Superior temporal gyrus (tissue), 1 donor: Measurements from ENCODE around the gene ST14.

Experiments
- DNase-seq: peaks from one replicate; pipeline ENCODE4 v3.0.0-alpha.2; 2016; ENCODE audit errors: extremely low spot score

The ST14 gene

DNA sequence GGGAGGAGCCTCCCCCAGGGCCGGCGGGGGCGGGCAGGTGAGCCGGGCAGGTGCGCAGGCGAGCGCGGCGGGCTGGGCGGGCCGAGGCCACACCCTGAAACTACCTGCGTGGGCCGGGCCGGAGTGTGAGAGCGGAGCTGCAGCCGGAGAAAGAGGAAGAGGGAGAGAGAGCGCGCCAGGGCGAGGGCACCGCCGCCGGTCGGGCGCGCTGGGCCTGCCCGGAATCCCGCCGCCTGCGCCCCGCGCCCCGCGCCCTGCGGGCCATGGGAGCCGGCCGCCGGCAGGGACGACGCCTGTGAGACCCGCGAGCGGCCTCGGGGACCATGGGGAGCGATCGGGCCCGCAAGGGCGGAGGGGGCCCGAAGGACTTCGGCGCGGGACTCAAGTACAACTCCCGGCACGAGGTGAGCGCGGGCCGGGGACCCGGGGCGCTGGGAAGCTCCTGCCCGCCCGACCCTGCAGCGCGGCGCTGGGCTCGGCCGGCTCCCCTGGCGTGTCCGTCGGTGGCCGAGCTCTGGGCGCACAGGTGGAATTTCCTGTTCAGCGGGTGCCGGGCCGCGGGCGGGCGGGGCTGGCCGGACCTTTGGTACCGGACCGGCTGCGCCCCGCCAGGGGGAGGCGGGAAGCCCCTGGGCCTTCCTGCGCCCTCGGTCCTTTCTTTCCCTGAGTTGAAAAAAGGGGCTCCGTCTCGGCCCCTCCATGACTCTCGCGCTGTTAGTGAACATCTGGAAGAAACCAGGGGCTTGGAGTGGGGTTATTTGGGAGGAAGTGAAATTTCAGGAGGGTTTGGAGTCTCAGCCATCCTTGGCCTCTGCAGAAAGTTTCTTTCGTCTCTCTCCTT, at the start of gene ST14:
Gene ST14 (plus strand): TSS at position 126 of the 841 bp plus-strand sequence. CDS start 198 bp downstream, at position 324.
- DNase-seq, result no peak

DNA sequence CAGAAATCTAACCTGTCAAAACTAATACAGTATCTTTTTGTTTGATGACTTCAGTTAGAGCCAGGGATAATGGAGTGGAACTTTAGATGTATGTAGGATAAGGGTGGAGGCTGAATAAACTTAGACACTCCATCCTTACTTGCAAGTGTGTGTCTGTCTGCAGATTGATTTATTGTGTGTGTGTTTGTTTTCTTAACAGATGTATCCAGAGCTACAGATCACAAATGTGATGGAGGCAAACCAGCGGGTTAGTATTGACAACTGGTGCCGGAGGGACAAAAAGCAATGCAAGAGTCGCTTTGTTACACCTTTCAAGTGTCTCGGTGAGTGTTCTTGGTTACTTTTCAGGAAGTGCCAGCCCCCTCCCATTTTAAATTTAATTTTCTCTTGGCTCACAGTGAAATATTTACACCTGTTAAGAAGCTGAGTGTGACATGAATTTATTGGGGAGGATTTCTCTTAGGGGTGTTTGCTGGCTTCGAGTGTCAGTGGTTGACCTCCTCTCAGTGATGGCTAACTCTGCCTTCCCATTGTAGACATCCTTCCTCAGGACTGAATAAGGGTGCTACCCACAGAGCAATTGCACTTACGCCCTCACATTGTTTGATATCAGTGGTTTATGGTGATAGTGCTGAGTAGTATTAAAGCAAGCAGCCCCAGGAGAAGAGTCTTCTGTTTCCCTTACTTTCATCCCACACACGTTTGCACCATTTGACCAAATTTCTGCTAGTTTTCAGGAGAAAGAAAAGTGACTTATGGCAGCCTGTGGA, 49.1 kb upstream of the ST14 start:
- no peak for DNase-seq

DNA sequence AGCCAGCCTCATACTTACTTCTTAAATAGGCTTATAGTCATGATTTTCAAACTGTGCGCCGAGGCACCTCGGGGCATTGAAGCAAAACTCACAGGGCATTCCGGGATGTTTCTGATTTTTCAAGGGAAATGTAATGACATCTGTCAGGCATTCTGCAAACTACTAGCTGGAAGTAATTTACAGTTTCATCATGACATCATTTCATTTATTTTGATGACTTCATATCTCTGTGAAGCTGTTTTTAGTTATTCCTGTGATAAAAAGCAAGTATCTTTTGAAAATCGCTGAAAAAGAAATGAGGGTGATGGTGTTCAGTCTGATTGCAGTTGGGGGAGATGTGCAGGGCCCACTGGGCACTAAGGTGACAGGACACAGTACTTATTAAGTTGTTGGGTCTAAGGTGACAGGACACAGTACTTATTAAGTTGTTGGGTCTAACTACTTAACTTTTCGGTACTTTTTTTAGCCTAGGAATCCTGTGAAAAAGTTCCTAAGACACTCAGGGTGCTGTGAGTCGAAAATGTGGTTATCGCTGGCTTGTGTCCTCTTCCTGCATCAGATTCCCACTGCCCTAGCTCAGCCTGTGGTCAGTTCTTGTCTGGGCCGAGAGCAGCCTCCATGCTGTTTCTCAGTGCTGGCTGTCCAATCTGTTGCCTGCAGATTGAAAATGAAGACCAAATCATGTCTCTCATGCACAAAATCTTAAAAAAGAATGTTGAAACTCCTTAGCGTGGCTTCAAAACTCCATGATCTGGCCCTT, 47.3 kb upstream of the ST14 start:
- DNase-seq, result no peak

DNA sequence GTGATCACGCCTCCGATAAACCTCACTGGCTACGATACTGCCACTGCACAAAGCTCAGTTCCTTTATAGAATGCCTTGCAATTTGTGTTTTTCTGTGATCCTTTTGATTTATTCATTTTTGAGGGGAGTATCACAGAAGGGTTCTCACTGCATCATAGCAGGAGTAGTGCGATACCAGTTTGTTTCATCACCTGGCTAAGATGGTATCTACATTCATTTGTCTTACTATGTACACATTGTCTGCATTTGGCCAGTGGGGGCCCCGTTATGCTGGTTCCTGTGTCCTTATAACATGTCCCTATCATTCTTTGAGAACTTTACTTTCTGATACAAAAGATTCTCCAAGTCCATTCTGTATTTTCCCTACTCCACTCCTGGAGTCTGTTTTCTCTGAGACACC, 45.3 kb upstream of the ST14 start:
- DNase-seq, result no peak

DNA sequence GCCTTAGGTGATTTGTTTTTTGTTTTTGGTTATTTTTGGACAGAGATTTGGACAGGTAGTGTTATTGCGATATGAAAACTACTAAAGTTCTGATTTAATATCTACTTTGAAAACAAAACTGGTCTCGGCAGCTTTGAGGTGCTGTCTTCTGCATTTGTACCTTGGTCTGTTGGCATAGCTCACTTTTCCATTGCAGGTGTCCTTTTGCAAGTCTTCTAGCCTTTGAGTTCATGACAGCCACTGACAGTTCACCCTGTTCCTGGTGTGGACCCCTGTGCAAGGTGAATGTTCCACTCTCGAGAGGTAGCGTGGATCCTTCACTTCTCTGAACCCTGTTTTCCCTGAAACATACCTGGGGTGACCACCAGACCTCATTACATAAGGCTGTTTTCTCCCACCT, 44.9 kb upstream of the ST14 start:
- no peak for DNase-seq

DNA sequence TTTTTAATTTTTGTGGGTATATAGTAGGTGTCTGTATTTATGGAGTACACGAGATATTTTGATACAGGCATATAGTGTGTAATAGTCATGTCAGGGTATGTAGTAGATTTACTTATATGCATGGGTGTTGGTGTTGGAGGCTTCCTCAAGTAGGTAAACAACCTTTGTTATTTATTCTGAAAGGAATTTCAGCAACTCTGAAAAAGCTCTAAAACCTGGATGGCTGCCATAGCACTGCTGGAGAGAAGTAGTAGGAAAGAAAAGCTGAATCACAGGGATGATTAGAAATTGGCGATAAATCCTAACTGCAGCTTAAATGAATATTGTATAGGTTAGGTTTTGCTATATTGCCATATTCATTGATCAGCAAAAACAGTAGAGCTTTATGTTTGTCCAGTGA, 44.4 kb upstream of the ST14 start:
- DNase-seq, result no peak

DNA sequence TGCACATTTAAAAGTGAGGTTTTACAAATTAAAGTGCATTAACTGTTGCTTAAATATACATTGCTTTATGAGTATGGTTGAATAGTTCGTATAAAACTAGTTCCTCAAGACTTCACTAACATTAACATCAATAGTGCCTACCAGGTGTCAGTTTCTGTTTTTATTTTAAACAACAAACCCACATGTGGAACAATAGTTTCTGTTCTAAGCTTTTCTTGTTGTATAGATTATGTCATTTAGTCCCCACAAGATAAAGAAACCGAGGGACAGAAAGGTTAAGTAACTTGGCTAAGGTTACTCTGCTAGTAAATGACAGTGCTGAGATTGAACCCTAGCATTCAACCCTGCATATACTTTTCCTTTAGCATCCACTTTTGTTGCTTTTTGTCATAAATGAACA, 41.4 kb upstream of the ST14 start:
- DNase-seq, result no peak

DNA sequence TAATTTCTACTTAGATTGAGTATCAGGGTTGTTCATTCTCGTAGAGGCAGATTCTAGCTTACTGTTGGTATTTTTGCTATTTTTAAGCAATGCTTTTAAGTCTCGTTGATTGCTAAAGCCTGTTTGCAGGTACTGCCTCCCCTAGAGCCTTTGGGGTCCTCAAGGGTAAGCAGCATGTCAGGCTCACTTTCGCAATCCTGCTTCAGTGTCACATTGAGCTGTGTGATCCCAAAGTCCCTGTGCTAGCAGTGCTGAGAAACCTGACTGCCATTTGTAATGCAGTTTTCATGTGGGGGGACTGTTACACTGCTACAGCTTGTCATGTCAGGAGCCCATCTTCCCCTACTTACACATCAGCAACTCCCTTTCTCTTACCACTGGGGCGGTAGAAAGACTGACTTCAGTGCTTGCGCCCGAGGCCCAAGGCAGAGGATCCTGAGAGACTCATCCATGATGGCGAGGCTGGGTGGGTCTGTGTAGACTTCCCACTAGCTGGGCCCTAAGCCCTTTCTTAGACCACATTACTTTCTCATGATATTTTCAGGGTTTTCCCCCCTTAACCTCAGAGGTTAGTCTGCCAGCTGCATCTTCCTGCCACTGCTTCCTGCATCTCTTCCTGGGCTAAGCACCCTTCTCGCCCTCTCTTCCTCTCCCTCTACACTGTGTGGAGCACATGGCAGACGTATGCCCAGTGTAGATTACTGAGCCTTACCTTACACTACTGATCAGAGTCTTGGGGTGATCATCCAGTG, 40.8 kb upstream of the ST14 start:
- no peak for DNase-seq

DNA sequence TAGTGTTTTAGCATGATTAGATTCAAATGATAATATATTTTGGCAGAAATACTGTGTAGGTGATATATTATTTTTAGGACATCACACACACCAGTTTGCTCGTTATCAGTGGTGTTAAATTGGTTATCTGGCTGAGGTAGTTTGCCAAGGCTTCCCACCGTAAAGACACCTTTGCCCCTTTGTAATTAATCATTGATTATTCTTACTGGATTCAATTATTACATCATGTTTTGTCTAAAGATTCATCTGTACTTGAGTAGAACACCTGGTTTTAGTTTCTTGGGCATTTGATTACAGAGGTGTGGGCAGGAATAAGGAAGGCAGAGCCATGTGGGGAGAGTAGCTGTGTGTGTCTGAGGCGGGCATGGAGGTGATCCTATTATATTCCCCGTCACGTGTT, 39.5 kb upstream of the ST14 start:
- DNase-seq, result no peak

DNA sequence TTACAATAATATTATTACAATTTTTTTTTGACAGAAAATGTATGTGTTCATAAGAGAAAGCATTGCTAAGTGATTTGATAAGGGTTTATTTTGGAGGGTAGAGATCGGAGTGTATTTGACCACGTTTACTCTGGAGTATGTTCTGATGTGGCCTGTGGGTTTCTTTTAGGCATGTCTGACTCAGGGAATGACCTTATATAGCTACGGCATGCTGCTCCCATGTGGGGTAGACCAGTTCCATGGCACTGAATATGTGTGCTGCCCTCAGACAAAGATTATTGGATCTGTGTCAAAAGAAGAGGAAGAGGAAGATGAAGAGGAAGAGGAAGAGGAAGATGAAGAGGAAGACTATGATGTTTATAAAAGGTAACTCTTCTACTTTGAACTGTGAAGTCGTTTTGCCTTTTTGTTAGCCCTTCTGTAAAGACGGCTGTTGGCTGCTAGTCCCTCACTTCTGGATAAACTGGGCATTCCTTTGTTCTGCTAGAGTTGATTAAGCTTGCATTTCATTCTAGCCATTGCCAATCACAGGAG, 38.1 kb upstream of the ST14 start:
- no peak for DNase-seq

DNA sequence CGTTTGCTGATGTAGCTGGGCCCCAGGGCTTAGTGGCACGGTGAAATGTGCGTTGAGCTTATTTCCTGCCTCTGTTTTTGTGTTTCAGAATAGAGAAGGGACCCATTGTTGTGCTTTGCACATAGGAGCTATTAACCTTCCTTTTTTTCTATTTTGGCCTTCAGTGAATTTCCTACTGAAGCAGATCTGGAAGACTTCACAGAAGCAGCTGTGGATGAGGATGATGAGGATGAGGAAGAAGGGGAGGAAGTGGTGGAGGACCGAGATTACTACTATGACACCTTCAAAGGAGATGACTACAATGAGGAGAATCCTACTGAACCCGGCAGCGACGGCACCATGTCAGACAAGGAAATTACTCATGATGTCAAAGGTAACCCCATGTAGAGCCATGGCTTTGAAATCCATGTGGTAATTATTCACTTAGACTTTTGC, 37.4 kb upstream of the ST14 start:
- DNase-seq, result no peak

DNA sequence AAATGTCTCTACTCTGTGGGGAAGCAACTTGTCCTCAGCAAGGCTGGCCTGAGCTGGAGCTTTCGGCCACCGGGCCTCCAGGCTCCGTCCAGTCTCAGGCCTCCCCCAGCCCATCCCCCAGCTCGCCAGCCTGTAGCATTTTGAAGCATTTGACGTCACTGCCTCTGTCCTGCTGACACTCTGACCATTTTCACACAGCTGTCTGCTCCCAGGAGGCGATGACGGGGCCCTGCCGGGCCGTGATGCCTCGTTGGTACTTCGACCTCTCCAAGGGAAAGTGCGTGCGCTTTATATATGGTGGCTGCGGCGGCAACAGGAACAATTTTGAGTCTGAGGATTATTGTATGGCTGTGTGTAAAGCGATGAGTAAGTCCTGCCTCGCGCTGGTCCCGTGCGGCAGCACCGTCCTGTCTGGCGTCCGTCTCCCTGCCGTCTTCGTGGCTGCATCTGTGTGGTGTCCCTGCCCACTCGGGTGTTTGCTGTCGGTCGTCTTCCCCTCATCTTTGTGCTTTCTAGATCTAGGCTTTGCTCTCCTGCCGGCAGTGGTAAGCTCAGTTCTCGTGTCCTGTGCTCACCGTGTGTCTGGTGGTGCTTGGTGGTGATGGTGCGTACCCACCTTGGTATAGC, 36.1 kb upstream of the ST14 start:
- DNase-seq, result no peak

DNA sequence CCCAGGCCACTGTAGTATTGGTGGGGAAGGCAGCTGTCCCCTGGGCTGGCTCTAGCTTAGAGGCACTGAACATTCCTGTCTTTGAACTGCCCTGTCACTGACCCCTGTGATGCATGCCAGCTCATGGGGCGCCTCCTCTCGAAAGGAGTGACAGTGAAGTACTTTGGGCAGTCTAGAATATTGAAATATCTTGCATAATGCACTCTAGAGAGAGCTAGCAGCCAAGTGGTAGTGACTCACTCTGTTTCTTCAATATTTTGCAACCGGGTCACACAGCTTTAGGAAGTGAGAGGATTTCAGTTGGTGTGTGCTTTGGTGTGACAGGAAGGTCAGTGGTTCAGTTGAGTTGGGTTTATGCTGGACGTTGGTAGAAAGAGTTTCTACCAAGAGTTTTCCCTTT, 35.5 kb upstream of the ST14 start:
- no peak for DNase-seq

DNA sequence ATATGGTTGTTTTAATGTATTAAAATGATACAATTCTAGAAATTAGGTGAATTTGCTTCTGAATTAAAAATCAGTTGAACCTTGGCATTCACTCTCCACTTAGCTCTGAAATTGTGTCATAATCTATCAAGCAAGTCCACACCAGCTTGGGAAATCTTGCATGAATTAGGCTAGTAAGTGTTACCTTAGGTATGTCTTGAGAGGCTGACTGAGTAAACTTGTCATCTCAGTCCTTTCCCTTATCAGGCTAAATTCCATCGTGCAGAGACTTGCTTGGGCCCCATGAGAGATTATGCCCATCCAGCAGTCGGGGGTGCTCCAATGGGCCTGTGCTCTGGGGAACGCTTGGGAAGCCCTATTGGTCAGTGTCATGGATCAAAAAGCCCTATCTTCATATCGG, 33.9 kb upstream of the ST14 start:
- no peak for DNase-seq

DNA sequence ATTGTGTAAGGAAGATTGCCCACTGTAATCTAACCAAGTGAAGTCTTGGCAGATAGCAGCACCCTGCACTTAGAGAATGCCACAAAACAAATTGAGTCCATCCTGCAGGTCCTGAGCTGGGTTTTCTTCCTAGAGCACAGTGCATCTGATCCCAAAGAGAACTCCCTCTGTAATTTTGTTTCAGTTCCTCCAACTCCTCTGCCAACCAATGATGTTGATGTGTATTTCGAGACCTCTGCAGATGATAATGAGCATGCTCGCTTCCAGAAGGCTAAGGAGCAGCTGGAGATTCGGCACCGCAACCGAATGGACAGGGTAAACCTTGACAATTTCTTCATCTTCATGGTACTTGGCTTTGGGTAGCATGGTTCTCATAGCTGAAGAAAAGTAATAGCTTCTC, 33.1 kb upstream of the ST14 start:
- DNase-seq, result no peak

DNA sequence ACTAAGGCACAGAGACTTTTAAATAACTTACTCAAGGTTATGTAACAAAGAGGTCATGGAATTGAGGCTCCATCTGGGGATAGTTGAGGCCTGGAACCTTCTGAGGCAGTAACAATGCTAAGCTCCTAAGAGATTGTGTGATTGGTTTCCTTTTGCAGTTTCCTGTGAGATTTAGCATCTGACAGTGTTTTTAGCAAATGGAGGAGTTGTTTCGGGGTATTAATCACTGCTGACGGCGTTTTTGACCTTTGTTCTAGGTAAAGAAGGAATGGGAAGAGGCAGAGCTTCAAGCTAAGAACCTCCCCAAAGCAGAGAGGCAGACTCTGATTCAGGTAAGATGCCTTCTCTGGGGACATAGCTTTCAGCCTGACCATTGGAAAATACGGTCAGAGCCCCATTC, 32.1 kb upstream of the ST14 start:
- no peak for DNase-seq

DNA sequence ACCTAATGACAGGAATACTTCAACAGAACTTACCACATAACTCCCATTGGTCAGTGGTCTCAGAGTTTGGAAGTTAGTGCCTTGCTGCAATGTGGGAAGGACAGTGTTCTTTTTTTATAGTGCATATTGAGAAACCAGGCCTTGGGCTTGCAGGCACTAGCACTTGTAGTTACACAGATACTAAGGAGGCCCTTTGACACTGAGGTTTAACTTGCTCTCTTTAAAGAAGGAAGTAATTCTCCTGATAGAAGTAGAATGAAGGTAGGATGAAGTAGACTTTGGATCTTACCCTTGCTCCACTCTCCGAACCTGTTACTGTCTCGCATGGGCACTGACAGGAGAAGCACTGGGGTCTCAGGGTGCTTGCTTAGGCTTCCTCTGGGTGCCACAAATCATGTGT, 31.0 kb upstream of the ST14 start:
- no peak for DNase-seq

DNA sequence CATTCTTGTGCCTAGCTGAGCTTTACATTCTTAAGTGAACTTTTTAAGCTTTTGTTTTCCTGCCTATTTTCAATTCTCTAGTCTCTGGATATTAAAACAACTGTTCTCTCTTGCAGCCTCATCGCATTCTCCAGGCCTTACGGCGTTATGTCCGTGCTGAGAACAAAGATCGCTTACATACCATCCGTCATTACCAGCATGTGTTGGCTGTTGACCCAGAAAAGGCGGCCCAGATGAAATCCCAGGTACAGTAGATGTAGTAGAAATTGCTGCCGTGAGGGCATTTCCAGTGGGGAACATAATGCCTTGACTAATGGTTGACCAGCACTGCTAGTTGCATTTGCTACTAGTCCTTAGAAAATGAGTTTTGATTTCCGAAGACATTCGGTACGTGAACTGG, 29.7 kb upstream of the ST14 start:
- DNase-seq, result no peak

DNA sequence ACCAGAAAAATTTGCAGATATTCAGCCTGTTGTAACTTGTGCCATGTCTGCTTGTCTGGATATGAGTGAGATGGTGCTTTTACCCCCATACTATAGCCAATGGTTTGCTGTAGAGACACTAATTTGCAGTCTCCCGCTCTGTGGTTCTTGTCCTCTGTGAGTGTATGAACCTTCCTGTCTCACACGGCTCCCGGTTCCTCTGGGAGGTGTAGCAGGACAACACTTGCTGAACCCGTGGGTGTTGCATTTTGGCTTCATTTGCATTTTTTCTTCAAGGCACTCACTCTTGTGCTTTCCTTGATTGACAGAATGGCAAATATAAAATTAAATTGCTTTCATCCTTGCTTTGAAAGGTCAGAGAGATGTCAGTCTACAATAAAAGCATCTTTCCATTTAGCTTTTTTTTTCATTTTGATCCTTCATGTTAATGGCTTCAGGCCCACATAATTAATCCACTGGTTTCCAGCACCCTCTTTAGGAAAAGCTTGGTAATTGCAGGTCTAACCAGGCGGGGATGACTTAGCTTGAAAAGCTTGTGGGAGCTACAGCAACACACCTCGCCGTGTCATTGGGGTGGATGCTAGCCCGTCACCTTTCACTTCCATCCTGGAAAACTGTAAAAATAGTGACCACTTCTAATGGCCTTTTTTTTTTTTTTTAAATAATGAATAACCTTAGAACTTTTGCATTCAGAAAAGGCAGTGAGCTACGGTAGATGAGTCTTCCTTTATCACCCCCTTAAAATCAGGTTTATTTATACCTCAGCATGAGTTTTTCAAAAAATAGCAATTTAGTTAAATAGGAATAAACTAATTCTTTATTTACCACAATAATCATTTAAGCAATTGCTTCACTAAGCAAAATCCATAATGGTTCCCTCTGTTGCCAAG, 27.4 kb upstream of the ST14 start:
- no peak for DNase-seq

DNA sequence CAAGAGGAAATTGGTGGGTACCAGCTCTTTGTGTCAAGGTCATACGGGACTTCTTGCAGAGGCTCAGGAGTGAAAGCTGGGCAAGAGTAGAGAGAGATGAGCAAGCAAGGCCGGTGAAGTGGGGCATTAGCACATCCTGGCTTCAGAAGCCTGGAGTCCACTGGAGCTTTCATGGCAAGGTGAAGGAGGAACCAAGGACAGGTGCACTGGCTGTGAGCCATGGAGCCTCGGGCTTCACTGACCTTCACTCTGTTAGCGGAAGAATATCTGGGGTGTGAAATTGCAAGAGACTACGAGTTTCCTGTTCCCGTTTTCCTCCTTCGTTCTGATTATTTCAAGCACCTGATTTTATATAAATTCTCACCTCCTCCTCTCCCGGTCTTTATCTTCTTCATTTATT, 25.9 kb upstream of the ST14 start:
- DNase-seq, result no peak
